Adrenal gland (tissue), 5 donors: ENCODE measurements around the gene PROK1.

Source experiments
- CTCF ChIP-seq, 6 experiments: fragments of 450-650 bp in 4 of 6; fragments of 200-600 bp in 2 of 6; sonication (generic) in 1 of 6; IDR thresholded peaks; 1 replicate in 5 of 6; 2 replicates in 1 of 6; pipeline versions ENCODE4 v1.5.1 to v1.8.0; 2016 to 2021; ENCODE audit warnings: antibody characterized with exemption in 6 of 6, mild to moderate bottlenecking in 2 of 6, moderate library complexity in 1 of 6
- POLR2A ChIP-seq, 2 donors: fragments of 450-650 bp; IDR thresholded peaks; one replicate each; pipeline ENCODE4 v1.6.1; 2017; ENCODE audit warnings: antibody characterized with exemption in 2 of 2, mild to moderate bottlenecking in 2 of 2, moderate library complexity in 1 of 2
- donor health status: DM: no; HTN: no; CAD: no.

GRCh38 chr1:110483308-110483685, 32.3 kb downstream of the PROK1 start:
- no peak for TF ChIP-seq CTCF (IDR thresholded peaks at IDR 0.05)
- TF ChIP-seq POLR2A (IDR thresholded peaks at IDR 0.05) = no peak
